GM20431 (cell line): ENCODE results near the gene RADIL.

Source experiments
- in situ Hi-C: fragments of 300-500 bp; cut with MseI, MboI; formaldehyde crosslinking; loops from one replicate; pipeline ENCODE4 v1.15.0; 2020; ENCODE audit warnings: low sequenced_read_pairs; ENCODE audit not compliant: unreplicated experiment

RADIL gene

DNA sequence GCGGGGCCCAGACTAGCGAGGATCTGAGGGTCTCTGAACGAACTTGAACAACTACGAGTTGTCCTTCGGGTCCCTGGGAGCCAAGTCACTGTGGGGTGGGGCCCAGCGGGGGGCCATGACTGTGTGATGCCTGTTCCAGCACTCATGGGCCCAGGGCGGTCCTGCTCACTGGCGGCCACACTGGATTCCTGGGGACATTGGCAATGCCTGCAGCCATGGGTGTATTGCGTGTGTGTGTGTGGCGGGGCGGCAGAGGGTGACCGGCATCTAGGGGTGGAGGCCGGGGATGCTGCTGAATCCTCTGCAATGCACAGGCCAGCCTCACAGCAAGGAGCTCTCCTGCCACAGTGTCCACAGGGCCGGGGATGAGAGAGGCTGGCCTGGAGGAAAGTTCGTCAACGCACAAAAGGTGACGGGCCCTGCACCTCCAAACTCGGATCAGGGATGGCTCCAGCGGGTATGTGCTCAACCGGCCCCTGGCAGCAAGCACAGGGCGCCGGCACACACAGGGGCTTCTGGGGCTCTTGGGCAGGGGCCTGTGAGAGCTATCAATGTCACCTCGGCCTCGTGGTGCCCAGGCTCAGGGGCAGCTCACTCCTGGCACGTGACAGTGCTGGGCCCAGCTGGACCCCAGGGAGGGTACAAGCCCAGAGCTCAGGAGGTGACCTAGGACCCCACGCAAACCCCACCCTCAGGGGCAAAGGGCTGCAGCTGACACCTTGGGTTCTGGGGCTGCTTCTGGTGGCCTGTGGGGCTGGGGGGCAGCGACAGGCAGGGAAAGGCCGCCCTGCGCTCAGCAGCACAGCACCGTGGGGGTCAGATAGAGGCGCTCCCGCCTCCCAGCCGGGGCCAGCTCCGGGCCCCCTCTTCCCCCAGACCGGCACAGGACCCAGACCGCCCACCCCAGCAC lies 49.6 kb downstream of the RADIL start:
- in situ Hi-C loops, result loop anchor here (25.0 kb wide), 1 partner anchor 253 kb away; no protein-coding TSS in a partner anchor

DNA sequence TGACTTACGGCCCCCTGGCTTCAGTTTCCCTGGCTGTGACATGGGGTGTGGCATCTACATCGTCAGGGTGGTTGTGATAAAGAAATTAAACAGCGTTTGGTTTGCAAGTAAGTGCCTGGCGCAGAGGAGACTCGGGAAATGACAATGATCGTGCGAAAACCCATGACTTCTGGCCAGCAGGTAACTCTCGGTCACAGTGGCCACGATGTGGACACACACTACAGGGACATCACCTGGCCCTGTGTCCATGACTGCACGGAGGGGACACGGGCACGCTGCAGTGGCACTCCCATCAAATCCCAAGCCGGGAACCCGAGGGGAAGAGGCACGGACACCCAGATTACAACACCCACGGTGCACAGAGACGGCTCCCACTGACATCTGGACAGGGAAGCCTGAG lies 50.3 kb downstream of the RADIL start:
- in situ Hi-C loops, result loop anchor here (25.0 kb wide), 1 partner anchor 254 kb away; no protein-coding TSS in a partner anchor

DNA sequence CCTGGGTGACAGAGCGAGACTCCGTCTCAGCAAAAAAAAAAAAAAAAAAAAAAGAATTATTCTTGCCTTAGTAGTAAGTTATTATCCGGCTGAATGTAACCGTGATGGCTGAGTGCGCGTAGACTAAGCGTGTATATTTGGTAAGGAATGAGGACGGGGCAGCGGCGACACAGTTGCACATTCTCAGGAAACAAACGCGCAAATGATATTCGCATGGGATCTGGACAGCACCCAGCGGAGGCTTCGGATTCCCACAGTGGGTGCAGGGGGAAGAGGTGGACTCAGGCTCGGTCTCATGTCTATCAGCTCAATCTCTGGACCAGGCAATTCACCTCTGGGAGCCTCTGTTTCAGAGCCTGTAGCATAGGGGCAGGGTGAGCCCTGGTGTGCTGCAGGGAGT lies 50.8 kb downstream of the RADIL start:
- in situ Hi-C loops, result loop anchor here (25.0 kb wide), 1 partner anchor 255 kb away; no protein-coding TSS in a partner anchor

DNA sequence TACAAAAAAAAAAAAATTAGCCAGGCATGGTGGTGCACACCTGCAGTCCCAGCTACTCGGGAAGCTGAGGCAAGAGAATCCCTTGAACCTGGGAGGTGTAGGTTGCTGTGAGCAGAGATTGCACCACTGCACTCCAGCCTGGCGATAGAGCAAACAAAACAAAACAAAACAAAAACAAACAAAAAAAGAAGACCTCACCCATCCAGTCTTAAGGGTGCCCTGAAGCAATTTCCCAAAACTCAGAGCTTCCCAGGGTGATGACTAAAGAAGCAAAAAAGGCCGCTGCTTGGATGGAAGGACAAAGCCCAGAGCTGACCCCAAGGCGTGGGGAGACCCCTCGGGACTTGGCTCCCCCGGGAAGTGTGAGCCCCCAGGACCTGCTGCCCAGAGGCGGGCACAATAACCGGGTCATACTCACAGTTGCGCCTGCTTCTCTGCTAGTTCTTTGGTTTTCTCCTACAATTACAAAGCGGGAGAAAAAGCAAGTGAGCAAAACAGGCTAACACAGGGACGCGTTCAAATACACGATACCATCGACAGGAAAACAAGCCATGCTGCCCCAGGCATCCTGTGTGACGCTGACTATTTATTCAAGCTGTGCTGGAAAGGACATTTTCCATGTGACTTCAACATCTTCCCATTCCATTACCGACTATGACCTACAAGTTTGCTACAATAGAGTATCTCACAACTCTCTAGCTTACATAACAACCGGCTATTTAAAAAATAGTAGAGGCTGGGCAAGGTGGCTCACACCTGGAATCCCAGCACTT lies 51.6 kb downstream of the RADIL start:
- in situ Hi-C loops, result loop anchor here (25.0 kb wide), 1 partner anchor 255 kb away; no protein-coding TSS in a partner anchor

DNA sequence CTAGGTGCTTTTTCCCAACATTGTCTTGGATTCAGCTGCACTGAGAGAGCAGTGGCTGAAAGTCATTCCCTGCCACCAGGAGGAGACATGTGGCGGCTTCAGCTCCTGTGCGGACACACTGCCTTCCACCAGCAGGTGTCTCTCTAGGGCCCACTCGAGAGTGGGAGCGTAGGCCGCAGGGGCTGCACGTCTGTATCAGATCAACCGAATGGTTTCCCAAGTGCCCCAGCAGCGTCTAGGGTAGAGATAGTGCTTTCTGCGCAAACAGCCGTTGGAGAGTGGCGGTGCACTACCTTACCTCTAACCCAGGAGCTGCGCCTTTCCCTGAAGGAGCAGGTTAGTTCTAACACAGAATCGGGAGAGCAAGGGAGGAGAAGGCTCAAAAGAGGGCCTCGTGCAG lies 53.3 kb downstream of the RADIL start:
- in situ Hi-C loops, result loop anchor here (25.0 kb wide), 1 partner anchor 257 kb away; no protein-coding TSS in a partner anchor

DNA sequence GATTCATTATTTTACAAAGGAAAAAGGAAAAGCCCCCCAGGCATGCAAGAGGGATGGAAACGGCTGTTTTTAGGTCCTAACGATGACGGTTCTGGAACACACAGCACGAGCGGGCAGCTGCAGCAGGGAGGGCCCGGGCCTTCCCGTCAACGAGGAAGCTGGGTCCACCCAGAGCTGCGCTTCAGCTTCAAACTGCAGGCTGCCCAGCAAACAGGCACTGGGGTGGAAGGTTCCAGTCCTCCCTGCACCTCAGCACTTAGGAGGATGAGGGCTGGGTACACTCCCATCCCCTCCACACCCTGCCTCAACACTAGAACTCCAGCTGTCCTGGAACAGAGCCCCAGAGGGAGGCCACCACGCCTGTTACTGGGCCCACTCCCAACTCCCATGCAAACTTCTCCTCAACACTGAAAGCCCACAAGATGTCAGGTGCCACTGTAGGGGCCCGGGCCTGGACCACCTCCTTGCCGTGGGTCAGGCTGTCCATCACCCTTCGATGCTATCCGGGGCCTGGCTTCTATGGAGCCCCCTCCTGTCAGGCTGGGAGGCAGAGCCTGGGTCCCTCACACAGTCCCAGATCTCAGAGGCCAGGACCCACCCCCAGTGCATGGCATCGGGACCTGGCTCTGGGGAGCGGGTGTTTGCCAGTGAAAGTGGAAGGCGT lies 54.7 kb downstream of the RADIL start:
- in situ Hi-C loops, result loop anchor here (25.0 kb wide), 1 partner anchor 258 kb away; no protein-coding TSS in a partner anchor

DNA sequence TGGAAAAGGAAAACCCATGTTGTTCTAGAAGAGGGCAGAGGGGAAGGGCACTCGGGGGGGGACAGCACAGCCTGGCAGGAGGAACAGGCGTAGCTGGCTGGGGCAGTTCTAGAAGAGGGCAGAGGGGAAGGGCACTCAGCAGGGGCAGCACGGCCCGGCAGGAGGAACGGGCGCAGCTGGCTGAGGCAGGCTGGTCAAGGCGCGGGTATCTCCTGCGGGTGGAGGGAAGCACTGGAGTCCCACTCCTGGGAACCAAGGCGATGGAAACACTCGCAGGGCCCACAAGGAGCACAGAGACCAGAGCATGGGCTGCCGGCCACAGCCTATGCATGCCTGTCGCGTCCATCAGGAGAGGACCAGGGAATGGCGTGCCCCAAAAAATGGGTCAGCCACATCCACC lies 58.4 kb downstream of the RADIL start:
- in situ Hi-C loops, result loop anchor here (25.0 kb wide), 1 partner anchor 262 kb away; no protein-coding TSS in a partner anchor

DNA sequence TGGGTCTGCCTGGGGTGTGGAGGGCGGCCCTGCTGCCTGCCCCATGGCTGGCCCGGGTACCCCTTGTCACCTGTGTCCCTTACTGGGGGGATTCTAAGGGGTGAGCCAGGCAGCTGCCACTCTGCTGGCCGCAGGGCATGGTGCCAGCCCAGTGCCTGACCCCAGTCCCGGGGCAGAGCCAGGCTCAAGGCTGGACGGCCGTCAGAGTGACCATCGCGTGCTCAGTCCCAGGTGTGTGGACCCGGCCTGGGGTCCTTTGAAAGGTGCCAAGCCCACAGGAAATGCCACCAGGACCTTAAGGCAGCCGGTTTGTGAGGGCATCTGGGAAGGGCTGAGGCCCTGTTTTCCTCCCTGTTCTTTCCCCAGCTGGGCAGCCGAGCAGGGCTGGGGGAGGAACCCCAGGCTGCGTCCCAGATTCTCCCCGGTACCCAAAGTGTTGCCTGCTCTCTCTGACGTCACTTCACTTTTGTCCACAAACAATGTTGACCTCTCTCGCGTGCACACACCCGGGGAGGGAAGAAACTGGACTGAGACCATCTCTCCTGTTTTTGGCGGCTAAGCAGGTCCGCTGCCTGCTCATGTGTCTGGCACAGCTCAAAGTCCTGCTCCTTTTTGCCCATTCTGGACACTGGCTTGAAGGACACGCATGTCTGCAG lies 59.3 kb downstream of the RADIL start:
- in situ Hi-C loops, result no loop called here

DNA sequence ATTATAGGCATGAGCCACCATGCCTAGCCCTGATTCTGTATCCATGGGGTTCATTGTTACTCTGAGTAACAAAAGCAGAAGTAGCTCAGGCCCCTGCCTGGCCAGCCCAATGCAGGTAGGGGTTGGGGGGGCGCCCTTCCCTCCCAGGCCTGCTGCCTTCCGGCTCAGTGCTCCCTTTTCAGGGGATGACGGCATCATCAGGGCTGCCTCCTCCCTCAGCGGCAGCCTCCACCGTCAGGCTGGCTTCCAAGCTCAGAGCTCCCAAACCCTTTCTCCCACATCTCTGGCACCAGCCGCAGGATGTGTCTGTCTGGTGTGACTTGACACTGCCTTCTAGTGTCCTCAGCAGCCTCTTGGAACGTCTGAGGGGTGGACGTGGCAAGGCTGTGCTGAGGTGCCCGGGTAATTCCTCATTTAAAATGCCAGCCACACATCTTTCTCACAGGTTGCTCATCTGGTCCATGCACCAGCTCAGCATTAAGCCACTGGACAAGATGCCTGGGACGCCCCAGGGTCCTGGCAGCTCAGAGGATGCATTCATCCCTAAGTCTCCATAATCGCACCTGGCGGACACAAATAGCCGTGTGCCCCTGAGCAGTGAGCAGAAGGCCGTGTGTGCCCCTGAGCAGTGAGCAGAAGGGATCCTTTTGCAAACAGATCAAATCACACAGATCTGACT lies 59.9 kb downstream of the RADIL start:
- in situ Hi-C loops, result no loop called here

DNA sequence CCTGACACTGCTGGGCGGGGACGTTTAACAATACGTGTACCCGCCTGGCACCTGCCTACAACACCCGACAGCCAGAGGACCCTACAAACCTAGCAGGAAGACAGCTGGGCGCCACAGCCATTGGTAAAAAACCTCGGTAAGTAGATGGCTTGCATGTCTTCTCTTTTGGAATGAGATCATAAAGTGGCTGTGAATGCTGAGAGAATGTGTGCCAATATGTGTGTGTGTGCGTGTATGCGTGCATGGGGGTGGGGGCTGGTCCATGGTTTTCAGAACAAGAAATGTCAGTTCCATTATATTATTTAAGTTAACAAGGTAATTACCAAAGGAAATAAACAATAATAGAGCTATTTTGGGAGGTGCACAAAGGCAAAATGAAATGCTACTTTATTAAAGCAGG lies 60.8 kb downstream of the RADIL start:
- in situ Hi-C loops, result no loop called here

DNA sequence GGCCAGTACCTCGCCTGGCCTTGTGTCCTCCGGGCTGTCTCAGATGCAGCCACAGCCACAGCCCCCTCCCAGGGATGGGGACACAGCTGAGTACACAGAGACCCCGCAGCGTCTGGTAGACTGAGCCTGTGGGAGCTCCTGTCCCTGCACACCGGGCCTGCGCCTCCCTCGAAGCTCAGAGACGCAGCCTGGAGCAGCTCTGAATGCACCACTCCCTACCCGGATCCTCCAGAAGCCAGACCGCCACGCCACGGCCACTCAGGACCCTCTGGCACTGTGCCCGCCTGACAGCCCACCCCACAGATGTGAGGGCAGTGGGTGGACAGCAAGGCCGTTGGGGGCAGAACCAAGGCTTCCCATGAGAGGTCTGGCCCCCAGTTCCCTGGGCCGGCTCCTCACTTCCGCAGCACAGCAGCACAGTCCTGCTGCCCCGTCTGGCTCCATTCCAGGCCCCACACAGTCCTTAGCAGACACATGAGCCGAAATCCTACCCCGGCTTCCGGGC lies 62.5 kb downstream of the RADIL start:
- in situ Hi-C loops, result no loop called here

DNA sequence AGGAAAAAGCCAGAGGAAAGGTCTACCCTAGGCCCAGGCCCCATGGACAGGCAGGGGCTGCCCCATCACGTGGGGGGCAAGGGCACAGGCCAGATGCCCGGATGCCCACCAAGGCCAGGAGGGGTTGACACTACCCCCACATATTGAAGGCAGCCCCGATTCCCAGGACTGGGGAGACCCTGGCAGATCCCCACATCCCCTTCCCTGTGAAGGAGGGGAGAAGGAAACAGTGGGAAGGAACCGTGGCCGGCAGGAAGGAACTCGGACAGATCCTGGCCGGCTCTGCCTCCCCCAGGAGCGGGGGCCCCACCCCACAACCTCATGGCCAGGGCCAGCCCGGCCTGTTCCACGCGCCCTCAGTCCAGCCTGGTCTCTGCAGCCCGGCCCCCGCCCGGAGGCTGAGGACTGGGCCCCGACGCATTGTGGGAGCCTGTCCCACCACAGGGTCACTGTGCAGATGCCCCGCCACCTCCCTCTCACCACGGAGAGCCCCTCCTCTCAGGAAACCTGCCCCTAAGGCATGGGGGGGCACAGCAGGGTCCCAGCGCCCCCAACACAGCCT lies 63.0 kb downstream of the RADIL start:
- in situ Hi-C loops, result no loop called here

DNA sequence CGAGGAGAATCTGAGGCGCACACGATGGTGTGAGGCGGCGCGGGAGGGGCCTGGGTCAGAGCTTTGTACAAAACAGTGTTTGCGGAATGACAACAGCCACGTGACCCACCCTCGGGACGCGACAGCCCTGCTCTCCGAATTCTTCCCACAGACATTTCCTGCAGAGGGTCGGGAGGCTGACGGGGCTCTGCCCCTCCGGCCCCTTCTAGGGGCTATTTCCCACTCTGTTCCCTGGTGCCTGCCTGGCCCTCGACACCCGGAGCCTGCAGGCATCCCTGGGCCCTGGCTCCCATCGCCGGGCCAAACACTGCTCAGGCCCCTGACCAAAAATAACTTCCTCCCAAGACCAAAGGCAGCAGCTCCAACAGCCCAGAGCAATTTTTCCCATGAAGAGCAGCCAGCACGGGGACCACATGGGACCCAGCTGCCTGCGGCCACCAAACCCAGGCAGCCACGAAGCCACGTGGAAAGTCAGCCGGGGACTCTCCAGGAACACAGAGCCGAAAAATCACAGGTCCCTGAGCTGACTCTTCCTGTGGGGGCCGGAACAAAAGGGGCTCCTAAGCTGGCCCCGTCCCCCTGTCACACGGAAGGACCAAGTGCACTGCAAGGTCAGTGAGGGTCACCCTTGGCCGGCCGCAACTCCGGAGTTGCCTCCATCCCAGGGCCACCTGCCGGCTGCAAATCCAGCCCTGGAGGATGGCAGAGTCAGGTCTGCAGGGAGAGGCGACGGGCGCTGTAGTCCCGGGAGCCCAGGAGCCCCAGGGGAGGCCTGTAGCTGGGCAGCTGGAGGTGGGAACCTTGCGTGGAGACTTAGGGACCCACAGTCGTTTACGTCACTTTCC lies 63.7 kb downstream of the RADIL start:
- in situ Hi-C loops, result no loop called here

DNA sequence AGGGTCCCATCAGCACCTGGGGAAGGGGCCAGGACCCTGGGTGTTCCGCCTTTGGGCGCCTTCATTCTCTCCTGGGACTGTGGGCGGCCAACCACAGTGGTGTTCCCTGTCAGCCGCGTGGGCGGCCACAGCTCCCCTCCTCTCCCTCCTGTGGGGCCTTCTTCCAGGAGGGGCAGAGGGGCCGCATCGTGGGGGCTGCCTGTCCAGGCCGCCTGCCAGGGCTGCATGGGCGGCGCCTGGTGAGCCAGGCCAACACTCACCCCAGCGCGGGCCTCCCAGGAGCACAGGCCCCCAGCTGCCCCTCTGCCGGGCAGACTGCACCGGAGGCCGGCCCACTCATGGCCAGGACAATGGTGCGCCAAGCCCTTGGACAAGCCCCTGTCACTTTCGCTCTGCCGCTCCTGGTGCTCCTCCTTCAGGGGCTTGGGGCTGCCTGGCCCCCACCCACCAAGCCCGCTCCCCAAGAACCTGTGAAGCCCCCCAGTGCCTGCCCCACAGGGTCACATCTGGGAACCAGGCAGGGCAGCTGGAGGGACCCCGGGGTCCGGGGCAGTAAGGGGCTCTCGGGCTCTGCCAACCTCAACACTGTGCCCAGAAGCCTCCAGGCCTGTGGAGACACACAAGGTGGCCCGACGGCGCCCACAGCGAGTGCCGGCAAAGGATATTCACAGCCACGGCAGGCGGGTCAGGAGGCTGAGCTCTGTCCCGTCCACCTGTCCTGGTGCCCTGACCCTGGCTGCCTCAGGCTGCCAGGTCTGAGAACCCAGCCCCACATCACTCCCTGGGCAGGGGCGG lies 65.3 kb downstream of the RADIL start:
- in situ Hi-C loops, result no loop called here

DNA sequence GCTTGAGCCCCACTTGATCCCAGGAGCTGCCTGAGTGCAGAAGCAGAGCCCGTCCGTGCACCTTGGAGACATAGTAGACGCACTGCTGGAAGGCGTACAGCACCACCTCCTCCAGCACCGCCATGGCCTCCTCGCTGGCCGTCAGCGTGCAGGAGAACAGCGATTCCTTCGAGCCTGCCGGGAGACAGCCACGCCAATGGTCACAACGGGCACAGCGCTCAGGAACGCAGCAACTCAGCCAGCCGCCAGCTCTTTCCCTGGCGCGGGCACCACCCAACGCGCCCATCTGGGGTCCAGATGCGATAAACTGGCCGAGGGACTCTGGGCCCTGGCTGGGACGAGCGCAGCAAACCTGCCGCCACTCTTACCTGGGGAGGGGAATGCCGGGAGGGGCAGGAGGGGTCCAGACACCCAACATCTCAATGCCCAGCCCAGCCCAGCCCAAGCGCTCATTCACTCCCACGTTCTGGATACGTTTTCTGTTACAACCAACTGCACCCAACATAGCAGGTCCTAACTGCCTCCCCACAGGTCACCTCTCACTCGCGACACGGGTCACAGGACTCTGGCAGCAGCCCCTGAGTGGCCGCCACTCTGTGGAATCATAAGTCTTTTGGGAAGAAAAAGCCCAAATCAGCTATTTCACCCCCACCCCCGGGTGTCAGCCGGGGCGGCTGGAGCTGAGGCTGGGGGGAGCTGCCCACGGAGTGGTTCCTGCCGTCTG lies 66.2 kb downstream of the RADIL start:
- in situ Hi-C loops, result no loop called here

DNA sequence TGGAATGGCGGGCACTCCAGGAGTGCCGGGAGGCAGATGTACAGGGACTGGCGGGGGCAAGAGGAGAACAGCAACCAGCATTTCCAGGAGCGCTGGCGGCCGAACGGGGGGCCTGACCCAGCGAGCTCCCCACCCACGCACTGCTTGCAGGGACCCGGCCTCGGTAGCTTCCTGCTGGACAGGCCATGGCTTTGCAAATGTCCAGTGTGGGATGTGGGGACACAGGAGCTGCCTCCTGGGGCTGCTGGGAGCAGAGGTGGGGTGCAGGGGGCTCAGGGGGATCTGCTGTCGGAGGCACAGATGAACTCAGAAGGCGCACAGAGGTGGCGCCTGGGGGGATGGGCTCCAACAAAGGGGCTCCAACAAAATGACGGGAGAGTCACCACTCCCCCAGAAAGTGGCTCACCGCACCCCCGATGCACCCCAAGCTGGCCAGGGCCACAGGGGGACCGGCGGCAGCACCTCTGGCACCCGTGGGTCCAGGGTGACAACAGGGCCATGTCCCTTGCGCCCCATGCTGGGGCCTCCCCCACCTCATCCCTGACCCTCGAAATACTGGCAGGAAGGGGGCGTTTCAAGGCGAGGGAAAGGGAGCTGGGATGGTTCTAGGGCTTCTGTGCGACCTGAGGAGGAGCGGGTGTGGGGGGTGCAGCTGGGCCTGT lies 67.0 kb downstream of the RADIL start:
- in situ Hi-C loops, result no loop called here
